Measurements from ENCODE around the gene AFTPH. TPM values are rescaled to one million over a fixed set of nuclear protein-coding genes. Genes with fewer than 3 reads are reported as not detected.

Gene AFTPH
- polyA plus RNA-seq, 1 of the 3 experiments (the other 2 are of a cell fraction): 7.4 TPM

GRCh38 chr2:64478502-64479230 is 45.5 kb upstream of the AFTPH start:
- H3K9me3 ChIP-seq: no peaks in the 10 kb centered on the region
- TF ChIP-seq, protein P1, sequence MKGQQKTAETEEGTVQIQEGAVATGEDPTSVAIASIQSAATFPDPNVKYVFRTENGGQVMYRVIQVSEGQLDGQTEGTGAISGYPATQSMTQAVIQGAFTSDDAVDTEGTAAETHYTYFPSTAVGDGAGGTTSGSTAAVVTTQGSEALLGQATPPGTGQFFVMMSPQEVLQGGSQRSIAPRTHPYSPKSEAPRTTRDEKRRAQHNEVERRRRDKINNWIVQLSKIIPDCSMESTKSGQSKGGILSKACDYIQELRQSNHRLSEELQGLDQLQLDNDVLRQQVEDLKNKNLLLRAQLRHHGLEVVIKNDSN (IDR thresholded peaks at IDR 0.05; ENCODE audit: borderline replicate concordance, low read depth): no peak
- TF ChIP-seq FOSL2 (IDR thresholded peaks at IDR 0.05; ENCODE audit: borderline replicate concordance, low read depth): no peak
- no peak for TF ChIP-seq NFIC (IDR thresholded peaks at IDR 0.05; ENCODE audit: borderline replicate concordance)
- TF ChIP-seq POLR2AphosphoS5 (IDR thresholded peaks at IDR 0.05; ENCODE audit: low read depth, low read length): no peak
- no peak for TF ChIP-seq RFX5 (IDR thresholded peaks at IDR 0.05; ENCODE audit: low read length)
- TF ChIP-seq PBX3 (IDR thresholded peaks at IDR 0.05): no peak
- no peak for TF ChIP-seq YY1 (IDR thresholded peaks at IDR 0.05; ENCODE audit: low read depth)
- no peak for TF ChIP-seq ZBTB33 (IDR thresholded peaks at IDR 0.05; ENCODE audit: borderline replicate concordance, low read depth)
- no peaks in the 10 kb centered on the region for H3K9me2 ChIP-seq
- H3K9ac ChIP-seq: no peak overlapping the region
- no peaks in the 10 kb centered on the region for H3K36me3 ChIP-seq (replicated peaks in 1 of 2; ENCODE audit: control insufficient read depth in 1 of 2, insufficient read depth in 2 of 2, low read length in 1 of 2)
- DNase-seq: no peak
- no peak overlapping the region for H2AFZ ChIP-seq (ENCODE audit: low read depth)
- no peaks in the 10 kb centered on the region for H4K20me1 ChIP-seq (ENCODE audit: insufficient read depth)
- H3K4me3 ChIP-seq (ENCODE audit: low read depth in 2 of 2, low read length in 1 of 2): no peak overlapping the region
- no peak overlapping the region for H3K27ac ChIP-seq (ENCODE audit: low read depth in 2 of 2, low read length in 1 of 2)
- no peaks in the 10 kb centered on the region for H3K27me3 ChIP-seq (ENCODE audit: insufficient read depth)
- WGBS (ENCODE audit: low lambda C conversion rate): 72% methylated on average over 2 of the region's 3 CpGs
- peaks cover 5 to 10% of the 10 kb centered on the region in 2 experiments; a peak in 1 of 4 replicates for H3K4me1 ChIP-seq (ENCODE audit: control insufficient read depth in 1 of 2, insufficient read depth in 2 of 2, low read depth in 1 of 2, low read length in 1 of 2)
- H3K79me2 ChIP-seq (ENCODE audit: insufficient read depth): no peaks in the 10 kb centered on the region
- no peak overlapping the region for H3K4me2 ChIP-seq
- CTCF ChIA-PET: interaction anchor here (1.1 kb wide), 1 partner anchor 148 kb away, joined by 3 read pairs; no protein-coding TSS in a partner anchor
- POLR2A ChIA-PET: no interaction called here
- peaks cover 8% of the 10 kb centered on the region for H3F3A ChIP-seq (replicated peaks; ENCODE audit: insufficient read depth)

GRCh38 chr2:64479259-64480117 is 44.6 kb upstream of the AFTPH start:
- TF ChIP-seq NFIC (IDR thresholded peaks at IDR 0.05; ENCODE audit: borderline replicate concordance) (no peak), SIN3A (IDR thresholded peaks at IDR 0.05; ENCODE audit: borderline replicate concordance, low read depth, low read length) (no peak), ELF1 (IDR thresholded peaks at IDR 0.05) (no peak), SMC3 (IDR thresholded peaks at IDR 0.05; ENCODE audit: low read depth, low read length) (no peak), NRF1 (IDR thresholded peaks at IDR 0.05; ENCODE audit: low read depth, low read length) (no peak), RCOR1 (IDR thresholded peaks at IDR 0.05; ENCODE audit: low read length) (no peak), RAD21 (IDR thresholded peaks at IDR 0.05; ENCODE audit: low read length) (no peak), FOSL2 (IDR thresholded peaks at IDR 0.05; ENCODE audit: borderline replicate concordance, low read depth) (no peak), TAF1 (IDR thresholded peaks at IDR 0.05; ENCODE audit: borderline replicate concordance, low read depth, low read length) (no peak), POLR2AphosphoS5 (IDR thresholded peaks at IDR 0.05; ENCODE audit: low read depth, low read length) (no peak), EP300 (IDR thresholded peaks at IDR 0.05; ENCODE audit: borderline replicate concordance in 1 of 2, low read depth in 1 of 2, low read length in 1 of 2) (no peak), MXI1 (IDR thresholded peaks at IDR 0.05; ENCODE audit: low read depth, low read length) (no peak), GATA2 (CRISPR knock-in tag; IDR thresholded peaks at IDR 0.05) (no peak)
- Histone ChIP-seq H3K27me3 (ENCODE audit: insufficient read depth) (no peaks in the 10 kb centered on the region), H3K27ac (ENCODE audit: low read depth in 2 of 2, low read length in 1 of 2) (no peak overlapping the region), H3K4me2 (no peak overlapping the region), H3K9ac (no peak overlapping the region), H2AFZ (ENCODE audit: low read depth) (no peak overlapping the region), H3K4me1 (ENCODE audit: control insufficient read depth in 1 of 2, insufficient read depth in 2 of 2, low read depth in 1 of 2, low read length in 1 of 2) (peaks cover 5 to 10% of the 10 kb centered on the region in 2 experiments; a peak in 1 of 4 replicates), H3K4me3 (ENCODE audit: low read depth in 2 of 2, low read length in 1 of 2) (no peak overlapping the region), H3K79me2 (ENCODE audit: insufficient read depth) (no peaks in the 10 kb centered on the region), H3K9me2 (no peaks in the 10 kb centered on the region), H4K20me1 (ENCODE audit: insufficient read depth) (no peaks in the 10 kb centered on the region), H3K36me3 (replicated peaks in 1 of 2; ENCODE audit: control insufficient read depth in 1 of 2, insufficient read depth in 2 of 2, low read length in 1 of 2) (no peaks in the 10 kb centered on the region), H3K9me3 (no peaks in the 10 kb centered on the region), H3F3A (replicated peaks; ENCODE audit: insufficient read depth) (peaks cover 8% of the 10 kb centered on the region)
- ChIA-PET POLR2A (no interaction called here), CTCF (interaction anchor here (1.1 to 1.7 kb wide), 2 partner anchors 9 to 149 kb away, joined by 3 to 7 read pairs; no protein-coding TSS in a partner anchor)
- 86% methylated on average over 9 of the region's 10 CpGs for WGBS (ENCODE audit: low lambda C conversion rate)
- no peak for DNase-seq
